ENCODE measurements around the gene NF2. TPM values are rescaled to one million over a fixed set of nuclear protein-coding genes. Genes with fewer than 3 reads are reported as not detected.

Gene NF2
- total RNA-seq, 4 donors from 2014 or later, result 39.8 to 61.0 (median 45.1) TPM

DNA sequence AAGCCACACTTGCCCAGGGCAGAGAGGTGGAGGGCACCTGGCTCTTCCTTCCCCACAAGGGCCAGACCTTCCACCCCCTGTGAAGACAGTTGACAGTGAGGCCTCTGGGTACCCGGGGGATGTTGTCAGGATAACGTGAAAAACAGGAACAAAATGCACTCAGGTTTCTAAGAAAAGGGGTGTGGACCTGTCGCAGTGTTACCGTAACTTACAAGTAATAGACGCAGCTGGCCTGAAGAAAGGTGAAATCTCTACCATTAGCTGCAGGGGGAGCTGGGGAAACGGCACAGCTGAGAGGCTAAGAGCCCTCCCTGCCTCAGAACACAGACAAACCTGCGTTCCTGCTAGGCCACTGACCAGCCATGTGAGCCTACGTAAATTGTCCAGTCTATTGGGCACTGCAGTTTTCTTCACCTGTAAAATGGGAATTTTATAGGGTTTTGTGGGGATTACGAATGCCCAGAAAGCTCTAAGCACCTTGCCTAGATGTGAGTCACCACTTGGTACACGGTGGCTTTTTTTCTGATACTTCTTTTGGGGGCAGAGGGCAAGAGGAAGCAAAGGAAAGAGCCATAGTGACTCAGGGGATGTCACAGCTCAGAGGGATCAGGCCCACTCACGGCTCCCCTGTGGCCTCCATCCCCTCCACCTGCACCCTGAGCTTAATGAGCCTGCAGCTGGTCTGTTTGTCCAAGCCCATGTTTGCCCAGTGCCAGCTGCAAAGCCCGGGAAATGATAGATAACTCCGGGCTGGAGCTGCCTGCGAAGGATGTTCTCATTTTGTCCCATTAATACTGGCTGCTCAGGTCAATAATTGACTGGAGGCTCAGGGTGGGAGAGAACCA is 97.9 kb downstream of the NF2 start:
- H3K4me3 ChIP-seq, result no peak overlapping the region
- H3K9me3 ChIP-seq, result no peaks in the 10 kb centered on the region
- H3K27ac ChIP-seq, result no peak overlapping the region
- WGBS, 2 donors (ENCODE audit: low coverage in 1 of 2), result 52% methylated on average over 3 to 4 of the region's 14 CpGs
- H3K4me1 ChIP-seq, result peaks cover 0 to 54% (median 5%) of the 10 kb centered on the region in 3 donors
- TF ChIP-seq, protein P1, sequence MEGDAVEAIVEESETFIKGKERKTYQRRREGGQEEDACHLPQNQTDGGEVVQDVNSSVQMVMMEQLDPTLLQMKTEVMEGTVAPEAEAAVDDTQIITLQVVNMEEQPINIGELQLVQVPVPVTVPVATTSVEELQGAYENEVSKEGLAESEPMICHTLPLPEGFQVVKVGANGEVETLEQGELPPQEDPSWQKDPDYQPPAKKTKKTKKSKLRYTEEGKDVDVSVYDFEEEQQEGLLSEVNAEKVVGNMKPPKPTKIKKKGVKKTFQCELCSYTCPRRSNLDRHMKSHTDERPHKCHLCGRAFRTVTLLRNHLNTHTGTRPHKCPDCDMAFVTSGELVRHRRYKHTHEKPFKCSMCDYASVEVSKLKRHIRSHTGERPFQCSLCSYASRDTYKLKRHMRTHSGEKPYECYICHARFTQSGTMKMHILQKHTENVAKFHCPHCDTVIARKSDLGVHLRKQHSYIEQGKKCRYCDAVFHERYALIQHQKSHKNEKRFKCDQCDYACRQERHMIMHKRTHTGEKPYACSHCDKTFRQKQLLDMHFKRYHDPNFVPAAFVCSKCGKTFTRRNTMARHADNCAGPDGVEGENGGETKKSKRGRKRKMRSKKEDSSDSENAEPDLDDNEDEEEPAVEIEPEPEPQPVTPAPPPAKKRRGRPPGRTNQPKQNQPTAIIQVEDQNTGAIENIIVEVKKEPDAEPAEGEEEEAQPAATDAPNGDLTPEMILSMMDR (IDR thresholded peaks at IDR 0.05), result no peak
- no peak for TF ChIP-seq EP300 (IDR thresholded peaks at IDR 0.05)
- TF ChIP-seq POLR2A (IDR thresholded peaks at IDR 0.05), result no peak
- H3K36me3 ChIP-seq, result peaks cover 0 to 19% of the 10 kb centered on the region in 2 donors
- ATAC-seq, result no peak
- H3K27me3 ChIP-seq, result peaks cover 63% of the 10 kb centered on the region

DNA sequence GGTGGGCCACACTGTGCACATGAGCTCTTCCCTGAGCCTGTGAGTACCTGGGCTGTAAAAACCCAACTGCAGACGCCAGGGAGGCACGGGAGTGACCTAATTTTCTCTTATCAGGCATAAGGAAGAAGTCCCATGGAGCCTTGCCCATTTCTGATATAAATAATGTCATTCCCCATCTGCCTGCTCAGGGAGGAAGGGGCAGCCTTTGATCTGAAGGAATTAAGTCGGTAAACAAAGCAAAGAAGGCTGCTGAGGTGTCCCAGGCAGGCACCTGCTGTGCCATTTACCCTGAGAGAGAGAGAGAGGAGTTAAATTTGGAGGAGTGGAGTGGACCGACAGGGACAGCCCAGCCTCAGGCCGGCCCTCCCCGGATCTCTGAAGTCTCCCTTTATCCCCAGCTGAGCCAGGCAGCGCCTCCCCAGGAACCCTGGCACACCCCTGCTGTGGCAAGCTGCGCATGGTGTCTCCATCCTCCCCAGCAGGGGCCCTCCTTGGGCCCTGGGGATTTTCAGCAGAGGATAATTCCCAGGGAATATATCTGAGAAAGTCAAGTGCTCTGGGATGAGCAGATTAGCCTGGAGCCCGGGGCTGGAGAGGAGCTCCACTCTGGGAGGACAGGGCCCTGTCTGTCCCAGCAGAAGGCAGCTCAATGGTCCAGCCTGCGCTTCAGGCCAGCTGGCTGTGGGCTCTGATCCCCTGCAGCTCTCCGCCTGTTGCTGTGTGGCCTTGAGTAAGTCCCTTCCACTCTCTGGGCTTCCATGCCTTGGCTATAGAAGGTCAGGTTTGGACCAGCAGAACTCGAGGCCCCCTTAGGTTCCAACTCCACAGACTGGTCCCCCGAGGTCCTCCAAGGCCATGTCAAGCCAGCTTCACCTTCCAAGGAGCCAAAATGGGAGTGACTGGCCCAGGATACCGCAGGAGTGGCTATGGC is 98.8 kb downstream of the NF2 start:
- 10 to 37% methylated on average over 2 of the region's 14 CpGs for WGBS, 2 donors (ENCODE audit: low coverage in 1 of 2)
- ATAC-seq, result no peak
- TF ChIP-seq POLR2A (IDR thresholded peaks at IDR 0.05), result no peak
- no peak for TF ChIP-seq EP300 (IDR thresholded peaks at IDR 0.05)
- TF ChIP-seq, protein P1 (IDR thresholded peaks at IDR 0.05), result no peak
- no peak for TF ChIP-seq POLR2AphosphoS5 (IDR thresholded peaks at IDR 0.05)
- Histone ChIP-seq H3K4me3 (no peak overlapping the region), H3K36me3 (peaks cover 0 to 10% of the 10 kb centered on the region in 2 donors), H3K27me3 (peaks cover 72% of the 10 kb centered on the region), H3K27ac (peak overlapping the region in 2 of 4 donors; percentile 15 to 35), H3K4me1 (peaks cover 0 to 58% (median 5%) of the 10 kb centered on the region in 3 donors), H3K9me3 (no peaks in the 10 kb centered on the region)

DNA sequence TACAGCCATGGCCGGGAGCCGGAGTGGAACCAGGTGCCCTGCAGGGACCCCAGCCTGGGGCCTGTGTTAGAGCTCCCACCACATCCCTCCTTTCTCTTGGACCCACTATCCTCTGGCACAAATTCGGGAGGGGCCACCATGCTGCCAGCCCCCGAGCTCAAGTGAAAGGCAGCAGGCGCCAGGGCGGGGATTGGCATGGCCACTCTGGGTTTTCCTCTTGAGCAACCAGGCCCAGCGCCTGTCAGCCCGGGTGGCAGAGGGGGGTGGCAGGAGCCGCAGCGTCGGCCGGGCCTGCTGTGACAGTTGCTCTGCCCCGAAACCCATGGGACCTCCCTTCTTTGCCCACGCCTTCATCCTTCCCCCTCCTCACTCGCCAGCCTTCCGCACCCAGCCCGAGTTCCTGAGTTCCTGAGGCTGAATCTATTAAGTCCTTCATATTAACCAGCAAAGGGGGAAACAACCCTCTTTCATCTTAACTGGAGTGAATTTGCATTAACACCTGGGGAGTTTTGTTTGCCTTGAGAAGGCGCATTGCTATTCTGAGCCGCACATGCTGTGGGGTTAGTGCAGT is 99.6 kb downstream of the NF2 start:
- H3K36me3 ChIP-seq, result peaks cover 0 to 3% of the 10 kb centered on the region in 2 donors
- peaks cover 80% of the 10 kb centered on the region for H3K27me3 ChIP-seq
- TF ChIP-seq EP300 (IDR thresholded peaks at IDR 0.05) (no peak), POLR2A (IDR thresholded peaks at IDR 0.05) (no peak), POLR2AphosphoS5 (IDR thresholded peaks at IDR 0.05) (no peak)
- TF ChIP-seq, protein P1 (IDR thresholded peaks at IDR 0.05), result no peak
- no peak overlapping the region for H3K4me3 ChIP-seq
- ATAC-seq, result no peak
- WGBS, 2 donors (ENCODE audit: low coverage in 1 of 2), result 42 to 87% methylated on average over 4 to 6 of the region's 19 CpGs
- no peaks in the 10 kb centered on the region for H3K9me3 ChIP-seq
- H3K27ac ChIP-seq, result peak overlapping the region in 2 of 4 donors; percentile 15 to 35
- H3K4me1 ChIP-seq, result peaks cover 0 to 58% (median 5%) of the 10 kb centered on the region in 3 donors

DNA sequence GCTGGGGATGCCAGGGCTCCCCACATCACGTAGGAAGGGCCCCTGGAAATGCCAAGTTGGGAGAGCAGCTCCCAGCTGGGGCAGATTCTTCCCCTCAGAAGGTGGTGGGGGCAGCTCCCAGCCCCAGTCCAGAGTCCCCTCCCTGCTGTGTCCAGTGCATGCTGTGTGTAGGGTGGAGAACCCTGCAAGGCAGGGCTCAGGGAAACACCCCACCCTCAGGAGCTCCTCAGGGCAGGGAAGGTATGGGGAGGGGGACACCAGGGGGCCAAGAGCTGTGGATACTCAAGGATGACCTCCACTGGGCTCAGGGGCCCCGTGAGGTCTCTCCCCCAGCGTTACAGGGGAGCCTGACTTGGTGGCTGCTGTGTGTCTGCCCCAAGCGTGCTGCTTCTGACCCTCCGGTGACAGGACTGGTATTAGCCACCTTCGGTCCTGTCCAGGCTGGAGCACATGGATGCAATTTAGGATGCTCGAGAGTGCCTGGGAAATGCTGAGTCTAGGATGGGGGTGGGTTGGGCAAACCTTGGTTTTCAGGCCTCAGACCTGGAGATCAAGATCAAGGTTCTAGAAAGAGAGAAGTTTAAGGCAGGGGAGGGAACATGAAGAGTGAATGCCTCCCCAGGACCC is 100.2 kb downstream of the NF2 start:
- peak overlapping the region in 2 of 4 donors; percentile 27 to 35 for H3K27ac ChIP-seq
- H3K27me3 ChIP-seq, result peaks cover 86% of the 10 kb centered on the region
- H3K9me3 ChIP-seq, result no peaks in the 10 kb centered on the region
- H3K4me1 ChIP-seq, result peaks cover 0 to 58% (median 5%) of the 10 kb centered on the region in 3 donors
- TF ChIP-seq EP300 (IDR thresholded peaks at IDR 0.05) (no peak), POLR2AphosphoS5 (IDR thresholded peaks at IDR 0.05) (no peak)
- no peaks in the 10 kb centered on the region for H3K36me3 ChIP-seq
- no peak overlapping the region for H3K4me3 ChIP-seq
- WGBS, 2 donors (ENCODE audit: low coverage in 1 of 2), result 17 to 20% methylated on average over 1 of the region's 7 CpGs
- ATAC-seq, result no peak

Measured in gastroesophageal sphincter (tissue), 4 donors.